K562 (cell line): ENCODE results near the gene ATP2B1. TPM values are rescaled to one million over a fixed set of nuclear protein-coding genes. Genes with fewer than 3 reads are reported as not detected.
A peak's percentile ranks its signal among the peaks of the same experiment; 100 is the strongest.

Experiments used
- BHLHE40 ChIP-seq: IDR thresholded peaks from 2 replicates; pipeline ENCODE4 v1.6.1; 2011; ENCODE audit warnings: low read length, improper control_type of control experiment
- CCAR2 ChIP-seq: fragments of 200-400 bp; formaldehyde crosslinking; IDR thresholded peaks from 2 replicates; pipeline ENCODE4 v1.6.1; 2017; ENCODE audit warnings: mild to moderate bottlenecking, low read depth, low read length
- CREB1 ChIP-seq, 2 experiments: sonication (generic) in 1 of 2; formaldehyde crosslinking in 1 of 2; IDR thresholded peaks; 2 replicates each; pipeline versions ENCODE4 v1.6.1 to v1.8.0; 2012 to 2022; ENCODE audit warnings: inconsistent platforms in 1 of 2, mild to moderate bottlenecking in 1 of 2, missing genetic modification reagents in 1 of 2, moderate library complexity in 1 of 2
- GMEB1 ChIP-seq: fragments of 250-450 bp; sonication (Bioruptor Pico); IDR thresholded peaks from 2 replicates; pipeline ENCODE4 v1.4.0; 2020; ENCODE audit warnings: mild to moderate bottlenecking
- HDAC1 ChIP-seq, 2 experiments: fragments of 450-650 bp; IDR thresholded peaks; 2 replicates each; pipeline ENCODE4 v1.6.1; 2016 to 2017; ENCODE audit warnings: inconsistent platforms in 1 of 2, mild to moderate bottlenecking in 1 of 2, moderate library complexity in 1 of 2
- JUND ChIP-seq, 2 experiments: IDR thresholded peaks; 2 replicates in 1 of 2; 3 replicates in 1 of 2; pipeline ENCODE4 v1.6.1; 2011; ENCODE audit warnings: borderline replicate concordance in 2 of 2, low read depth in 2 of 2, low read length in 2 of 2, improper control_type of control experiment in 1 of 2, missing biosample characterization in 1 of 2, missing genetic modification characterization in 1 of 2, missing genetic modification reagents in 1 of 2
- PKNOX1 ChIP-seq: fragments of 450-650 bp; IDR thresholded peaks from 2 replicates; pipeline ENCODE4 v1.6.1; 2016
- RBM15 ChIP-seq: fragments of 200-400 bp; formaldehyde crosslinking; IDR thresholded peaks from 2 replicates; pipeline ENCODE4 v1.6.1; 2018; ENCODE audit warnings: mild to moderate bottlenecking, low read length, moderate library complexity; ENCODE audit not compliant: insufficient read depth
- RBM25 ChIP-seq: fragments of 200-400 bp; formaldehyde crosslinking; IDR thresholded peaks from 2 replicates; pipeline ENCODE4 v1.6.1; 2018; ENCODE audit warnings: low read length, low read depth, moderate library complexity; ENCODE audit not compliant: severe bottlenecking
- ZBTB33 ChIP-seq: sonication (generic); formaldehyde crosslinking; IDR thresholded peaks from 2 replicates; pipeline ENCODE4 v1.8.1; 2023; ENCODE audit warnings: mild to moderate bottlenecking, missing genetic modification reagents
- ZNF395 ChIP-seq: fragments of 200-800 bp; sonication (Bioruptor generic); IDR thresholded peaks from 2 replicates; pipeline ENCODE4 v1.6.1; 2017; ENCODE audit warnings: missing genetic modification characterization, missing compliant biosample characterization
- ZNF518B ChIP-seq: fragments of 250-450 bp; sonication (Bioruptor Pico); IDR thresholded peaks from 2 replicates; pipeline ENCODE4 v1.5.0; 2021; ENCODE audit warnings: mild to moderate bottlenecking, moderate library complexity
- polyA plus RNA-seq, 8 experiments: library from polyadenylated mRNA; depleted of rRNA in 4 of 8; stranded (reverse) in 5 of 8; unstranded in 3 of 8; fragments of >200 nt; fragmentation: Nextera tagmentation in 2 of 8; fragmentation: Illumina TruSeq in 1 of 8; extraction: Ambion mirVana in 2 of 8; extraction: Trizol in 1 of 8; gene quantifications; 2 replicates each; pipeline versions ENCODE4 v1.2.1 to v1.2.3, GENCODE V29; 2011 to 2014; ENCODE audit warnings: inconsistent platforms in 1 of 8, missing spikeins in 1 of 8
- total RNA-seq, 7 experiments: library from RNA; depleted of rRNA in 6 of 7; stranded (reverse); fragments of >200 nt in 6 of 7; fragmentation: Illumina TruSeq in 2 of 7; extraction: Trizol in 2 of 7; gene quantifications; 2 replicates each; pipeline versions ENCODE4 v1.2.1 to v1.2.3, GENCODE V29; 2011 to 2021; ENCODE audit warnings: low replicate concordance in 1 of 7

The ATP2B1 gene
- total and polyA plus RNA-seq, 9 of the 15 experiments (the other 6 are each of a cell fraction or from before 2014, with no cell fraction given) = 8.6 to 39.0 (median 27.8) TPM

- TF ChIP-seq GMEB1 (CRISPR knock-in tag) (peak; percentile 30), BHLHE40 (peak; percentile 91), RBM25 (no peak), ZNF518B (CRISPR knock-in tag) (no peak), RBM15 (no peak), JUND (IDR thresholded peaks at IDR 0.05; ENCODE audit: borderline replicate concordance, low read depth, low read length) (peak; percentile 35; the same call in 1 of the 2 replicates), JUND (tag; IDR thresholded peaks at IDR 0.05; ENCODE audit: borderline replicate concordance, low read depth, low read length) (no peak; the same call in 2 of the 3 replicates), ZNF395 (CRISPR knock-in tag) (0 out of 2 replicates have a peak, but pooled peaks have one; percentile 15), ZBTB33 (CRISPR knock-in tag) (peak; percentile 31; the same call in 1 of the 2 replicates), CREB1 (IDR thresholded peaks at IDR 0.05) (no peak; the same call in none of the 2 replicates), CREB1 (CRISPR knock-in tag; IDR thresholded peaks at IDR 0.05) (peak; percentile 47; the same call in 1 of the 2 replicates), CCAR2 (no peak), PKNOX1 (peak; percentile 61; the same call in 1 of the 2 replicates), HDAC1 (IDR thresholded peaks at IDR 0.05) (peak in 1 of 2 experiments; percentile 17; a peak in 1 of 4 replicates)
These were observed at the start of gene ATP2B1 (continued) for GRCh38 chr12:89708565-89709156.
